Measurements from ENCODE around the gene TDP2. TPM values are rescaled to one million over a fixed set of nuclear protein-coding genes. Genes with fewer than 3 reads are reported as not detected.

TDP2 gene
- total RNA-seq, 1 experiment from 2014 or later, result 30.2 TPM

GRCh38 chr6:24659561-24659960, 7.1 kb downstream of the TDP2 start:
- BruUV-seq (replicated peaks), result no TSS peak
- RAD21 ChIA-PET (ENCODE audit: low non-redundant PET in 1 of 2, low total read pairs in 2 of 2, uncharacterized antibody in 2 of 2, unreplicated experiment in 2 of 2), result no interaction called here

GRCh38 chr6:24658573-24659560, 7.8 kb downstream of the TDP2 start:
- H3K27me3 ChIP-seq (ENCODE audit: insufficient read depth, low read length), result no peaks in the 10 kb centered on the region
- DNase-seq (ENCODE audit: low read depth, low spot score) (no peak), ATAC-seq (no peak)
- H4K20me1 ChIP-seq (ENCODE audit: insufficient read depth), result no peaks in the 10 kb centered on the region
- H3K4me1 ChIP-seq (ENCODE audit: control insufficient read depth in 1 of 2, insufficient read depth in 2 of 2, low read length in 2 of 2), result no peaks in the 10 kb centered on the region
- H3K79me2 ChIP-seq (ENCODE audit: insufficient read depth, low read length), result peaks cover 13% of the 10 kb centered on the region
- intact Hi-C loops (cut with micrococcal nuclease), result no loop called here
- peaks cover 9 to 16% of the 10 kb centered on the region in 2 experiments; a peak in 3 of 4 replicates for H3K36me3 ChIP-seq (ENCODE audit: control insufficient read depth in 1 of 2, insufficient read depth in 2 of 2, low read length in 2 of 2)
- no peak overlapping the region for H2AFZ ChIP-seq (ENCODE audit: low read depth, low read length, poor library complexity, severe bottlenecking)
- no peaks in the 10 kb centered on the region for H3K9me3 ChIP-seq (ENCODE audit: control insufficient read depth in 1 of 2, insufficient read depth in 1 of 2, low read depth in 1 of 2, low read length in 2 of 2)
- no peaks in the 10 kb centered on the region for H3K9me2 ChIP-seq (ENCODE audit: insufficient read depth)
- H3K4me3 ChIP-seq (replicated peaks in 1 of 2; ENCODE audit: low read depth in 1 of 2, low read length in 2 of 2), result no peak overlapping the region
- no peak overlapping the region for H3K9ac ChIP-seq (ENCODE audit: low read length)
- no peak overlapping the region for H3K27ac ChIP-seq (ENCODE audit: low read depth, low read length)
- ChIA-PET RAD21 (ENCODE audit: low non-redundant PET in 1 of 2, low total read pairs in 2 of 2, uncharacterized antibody in 2 of 2, unreplicated experiment in 2 of 2) (no interaction called here), CTCF (no interaction called here), POLR2A (no interaction called here)
- BruUV-seq (replicated peaks), result no TSS peak
- H3K4me2 ChIP-seq (ENCODE audit: low read length), result no peak overlapping the region
- TF ChIP-seq SP1 (IDR thresholded peaks at IDR 0.05; ENCODE audit: low read depth), result no peak
- no peak for TF ChIP-seq ZNF274 (IDR thresholded peaks at IDR 0.05; ENCODE audit: low read depth, low read length)
- no peak for TF ChIP-seq YY1 (IDR thresholded peaks at IDR 0.05; ENCODE audit: extremely low read depth, insufficient replicate concordance, low read depth, low read length)
- no peak for TF ChIP-seq RAD21 (IDR thresholded peaks at IDR 0.05; ENCODE audit: low read depth)
- no peak for TF ChIP-seq ZFX (IDR thresholded peaks at IDR 0.05)
- TF ChIP-seq FOSL1 (IDR thresholded peaks at IDR 0.05; ENCODE audit: low read depth), result no peak
- no peak for TF ChIP-seq SRF (IDR thresholded peaks at IDR 0.05; ENCODE audit: low read depth)
- TF ChIP-seq REST (IDR thresholded peaks at IDR 0.05; ENCODE audit: low read depth), result no peak
- TF ChIP-seq SIN3A (IDR thresholded peaks at IDR 0.05; ENCODE audit: low read depth), result no peak
- TF ChIP-seq CEBPB (IDR thresholded peaks at IDR 0.05; ENCODE audit: low read depth), result no peak
- TF ChIP-seq POLR2AphosphoS5 (IDR thresholded peaks at IDR 0.05; ENCODE audit: low read depth, low read length), result no peak
- no peak for TF ChIP-seq MAX (IDR thresholded peaks at IDR 0.05)
- no peak for TF ChIP-seq TCF7L2 (IDR thresholded peaks at IDR 0.05; ENCODE audit: borderline replicate concordance, extremely low read depth, insufficient read depth, insufficient read length)

More at GRCh38 chr6:24659561-24659960, 7.1 kb downstream of the TDP2 start:
- ChIA-PET CTCF (no interaction called here), POLR2A (no interaction called here)
- Histone ChIP-seq H3K4me1 (ENCODE audit: control insufficient read depth in 1 of 2, insufficient read depth in 2 of 2, low read length in 2 of 2) (no peaks in the 10 kb centered on the region), H3K27ac (ENCODE audit: low read depth, low read length) (no peak overlapping the region), H3K9me2 (ENCODE audit: insufficient read depth) (no peaks in the 10 kb centered on the region), H3K36me3 (ENCODE audit: control insufficient read depth in 1 of 2, insufficient read depth in 2 of 2, low read length in 2 of 2) (peaks cover 11 to 12% of the 10 kb centered on the region in 2 experiments; a peak in 2 of 4 replicates), H3K9me3 (ENCODE audit: control insufficient read depth in 1 of 2, insufficient read depth in 1 of 2, low read depth in 1 of 2, low read length in 2 of 2) (no peaks in the 10 kb centered on the region), H3K4me2 (ENCODE audit: low read length) (no peak overlapping the region), H3K79me2 (ENCODE audit: insufficient read depth, low read length) (peaks cover 20% of the 10 kb centered on the region), H2AFZ (ENCODE audit: low read depth, low read length, poor library complexity, severe bottlenecking) (no peak overlapping the region), H3K27me3 (ENCODE audit: insufficient read depth, low read length) (no peaks in the 10 kb centered on the region), H3K9ac (ENCODE audit: low read length) (no peak overlapping the region), H4K20me1 (ENCODE audit: insufficient read depth) (no peaks in the 10 kb centered on the region), H3K4me3 (replicated peaks in 1 of 2; ENCODE audit: low read depth in 1 of 2, low read length in 2 of 2) (no peak overlapping the region)
- no peak for DNase-seq (ENCODE audit: low read depth, low spot score)
- no peak for TF ChIP-seq ZNF274 (IDR thresholded peaks at IDR 0.05; ENCODE audit: low read depth, low read length)
- TF ChIP-seq EZH2 (IDR thresholded peaks at IDR 0.05), result no peak
- TF ChIP-seq MAX (IDR thresholded peaks at IDR 0.05), result no peak
- TF ChIP-seq SP1 (IDR thresholded peaks at IDR 0.05; ENCODE audit: low read depth), result no peak
- no peak for TF ChIP-seq ZFX (IDR thresholded peaks at IDR 0.05)
- TF ChIP-seq SRF (IDR thresholded peaks at IDR 0.05; ENCODE audit: low read depth), result no peak
- no peak for TF ChIP-seq POLR2AphosphoS5 (IDR thresholded peaks at IDR 0.05; ENCODE audit: low read depth, low read length)
- TF ChIP-seq FOSL1 (IDR thresholded peaks at IDR 0.05; ENCODE audit: low read depth), result no peak
- TF ChIP-seq SIN3A (IDR thresholded peaks at IDR 0.05; ENCODE audit: low read depth), result no peak
- intact Hi-C loops (cut with micrococcal nuclease), result no loop called here
- ATAC-seq, result no peak

All from HCT116 (cell line).